NCI-H1436 treated with DMSO at 0.1 percent for 48 hours (cell line): ENCODE measurements around the gene PSG7.
"Not testable (repeated sequence)": the region's sequence is repeated elsewhere in the genome, so short reads cannot be mapped to it uniquely, and the experiment has no call there.

ENCODE experiments used
- DNase-seq: peaks from one replicate; lab custom pipeline; 2025; lab: John Stamatoyannopoulos, UW

Gene PSG7

DNA sequence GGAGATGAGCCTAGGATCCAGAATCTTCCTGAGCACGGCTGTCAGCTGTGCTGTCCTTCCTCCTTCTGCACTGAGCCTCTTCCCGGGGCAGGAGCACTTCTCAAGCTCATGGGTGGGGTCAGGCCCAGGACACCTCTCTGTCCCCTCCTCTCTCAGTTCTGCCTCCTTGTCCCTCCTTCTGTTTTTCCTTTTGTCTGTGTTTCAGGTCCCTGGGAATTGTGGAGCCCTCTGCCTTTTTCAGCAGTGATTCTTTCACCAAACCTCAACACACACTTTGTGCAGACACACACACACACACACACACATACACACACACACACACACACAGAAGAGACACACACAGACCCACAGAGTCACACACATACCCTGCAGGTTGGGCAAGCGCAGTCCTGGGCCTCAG, at the start of gene PSG7:
PSG7 (minus strand) TSS at position 101 of the 400 bp plus-strand sequence. CDS start 131 bp downstream, outside the sequence.
- DNase-seq: not testable (repeated sequence)

DNA sequence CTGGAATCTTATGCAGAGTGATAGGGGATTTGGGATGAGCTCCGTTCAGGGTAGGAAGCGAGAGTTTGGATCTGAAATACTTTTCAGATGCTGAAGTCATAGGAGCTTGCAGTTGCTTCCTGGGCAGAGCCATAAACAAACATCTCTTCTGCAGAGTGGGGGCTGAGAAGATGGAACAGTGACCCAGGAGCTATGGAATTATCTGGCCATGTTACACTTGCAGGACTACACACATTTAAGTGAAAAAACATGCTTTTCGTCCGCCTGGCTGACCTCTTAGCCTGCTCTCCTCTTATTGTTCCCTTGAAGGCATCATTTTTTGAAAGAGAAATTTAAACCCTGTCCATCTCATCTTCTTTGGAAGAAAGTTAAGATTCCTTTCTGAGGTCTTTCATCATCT, 48.6 kb upstream of the PSG7 start:
- DNase-seq: no peak

DNA sequence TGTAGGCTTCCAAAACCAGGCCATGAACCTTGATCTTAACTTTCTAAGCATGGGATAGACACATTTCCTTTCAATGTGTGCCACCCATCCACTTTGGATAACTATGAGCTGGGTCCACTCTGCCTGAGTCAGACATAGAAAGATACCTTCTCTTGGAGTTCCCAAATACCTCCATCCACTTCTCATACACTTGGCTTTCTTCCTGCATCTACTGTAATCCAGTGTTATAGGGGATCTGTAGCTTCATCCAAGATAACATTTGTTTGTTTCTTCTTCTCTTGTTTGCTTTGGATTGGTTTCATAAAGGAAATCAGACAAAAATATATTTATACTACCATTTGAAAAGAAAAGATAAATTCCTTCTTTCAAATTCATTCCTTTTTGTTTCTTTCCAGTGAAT, 45.1 kb upstream of the PSG7 start:
- DNase-seq: not testable (repeated sequence)

DNA sequence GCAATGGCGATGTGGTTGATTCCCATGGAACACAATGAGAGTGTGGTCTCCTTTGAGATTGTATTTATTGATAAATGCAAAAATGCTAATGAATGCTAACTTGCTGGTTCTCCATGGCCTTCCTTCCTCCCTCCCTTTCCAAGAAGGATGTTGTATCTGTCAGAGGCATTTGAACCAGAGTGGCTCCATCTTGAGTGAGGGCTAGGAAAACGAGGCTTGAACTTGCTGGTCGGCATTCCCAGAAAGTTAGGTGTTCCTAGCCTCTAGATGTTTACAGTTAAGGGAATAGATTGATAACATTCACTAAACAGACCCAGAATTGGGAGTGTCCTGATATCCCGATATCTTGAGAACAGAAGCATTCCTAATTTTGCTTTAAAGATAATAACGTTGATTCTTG, 34.4 kb upstream of the PSG7 start:
- not testable (repeated sequence) for DNase-seq

DNA sequence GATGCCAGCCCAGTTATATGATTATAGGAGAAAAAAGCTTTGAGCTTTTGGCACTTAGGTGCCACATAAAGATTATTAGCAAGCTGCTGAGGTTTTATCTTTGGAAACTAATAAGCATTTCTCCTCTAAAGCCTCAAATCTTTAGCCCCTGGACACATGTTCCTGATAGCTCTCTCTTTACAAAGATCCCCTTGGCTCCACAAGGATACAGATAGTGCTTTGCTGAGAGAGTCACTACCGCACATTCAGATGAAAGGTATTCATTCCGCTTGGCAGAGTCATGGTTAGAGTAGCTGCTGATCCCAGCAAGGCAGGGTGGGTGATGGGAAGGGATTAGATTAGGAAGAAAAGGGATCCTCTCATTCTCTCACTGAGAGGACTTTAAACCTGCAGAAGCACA, 28.2 kb upstream of the PSG7 start:
- no peak for DNase-seq

DNA sequence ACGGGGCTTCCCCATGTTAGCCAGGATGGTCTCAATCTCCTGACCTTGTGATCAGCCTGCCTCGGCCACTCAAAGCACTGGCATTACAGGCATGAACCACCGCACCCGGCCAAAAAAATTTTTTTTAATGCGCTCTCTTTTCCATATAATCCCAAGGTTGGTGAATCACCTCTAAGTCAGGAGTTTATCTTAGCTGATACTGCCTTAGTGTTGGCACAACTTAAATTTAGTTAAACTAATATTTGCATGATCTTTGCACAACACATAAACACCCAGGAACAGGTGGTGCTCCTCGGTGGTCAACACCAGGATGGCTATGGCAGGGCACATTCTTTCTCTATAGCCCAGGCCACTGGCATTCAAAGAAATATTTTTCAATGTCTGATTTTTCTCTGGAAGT, 24.1 kb upstream of the PSG7 start:
- no peak for DNase-seq

DNA sequence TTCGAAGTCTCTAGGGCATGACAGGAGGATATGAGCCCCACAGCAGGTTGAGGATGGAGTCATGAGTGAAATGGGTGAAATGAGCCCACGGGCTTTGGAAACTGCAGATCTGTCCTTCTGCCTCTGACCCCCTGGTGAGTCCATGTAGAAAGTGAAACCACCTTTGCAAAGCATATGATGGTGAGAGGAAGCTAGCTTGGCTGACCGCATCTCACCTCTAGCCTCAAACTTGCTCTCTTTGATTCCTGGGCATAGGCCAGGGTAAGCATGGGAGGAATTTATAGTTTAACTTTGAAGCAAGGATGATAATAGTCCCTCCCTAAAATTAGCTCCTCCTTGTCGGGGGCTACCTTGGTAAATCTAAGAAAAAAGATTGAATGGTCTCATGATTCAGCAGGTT, 15.1 kb upstream of the PSG7 start:
- DNase-seq: not testable (repeated sequence)

DNA sequence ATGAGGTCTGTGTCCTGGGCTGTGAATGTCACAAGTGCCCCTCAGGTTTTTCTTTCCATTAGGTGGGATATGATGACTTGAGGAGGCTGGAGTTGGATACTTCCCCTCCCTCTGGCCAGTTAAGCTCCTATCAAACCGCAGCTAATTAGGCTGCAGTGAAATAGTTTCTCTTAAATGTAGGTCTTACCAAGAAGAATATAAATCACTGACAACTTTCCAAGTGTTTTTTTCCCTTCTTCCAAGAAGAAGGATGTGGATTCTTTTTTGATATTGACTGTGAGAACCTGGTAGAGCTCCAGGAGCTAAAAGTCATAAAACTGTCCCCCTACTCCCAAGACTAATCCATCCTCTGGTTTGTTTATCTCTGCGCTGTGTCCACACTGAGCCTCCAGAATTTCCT, 14.5 kb upstream of the PSG7 start:
- DNase-seq: not testable (repeated sequence)

DNA sequence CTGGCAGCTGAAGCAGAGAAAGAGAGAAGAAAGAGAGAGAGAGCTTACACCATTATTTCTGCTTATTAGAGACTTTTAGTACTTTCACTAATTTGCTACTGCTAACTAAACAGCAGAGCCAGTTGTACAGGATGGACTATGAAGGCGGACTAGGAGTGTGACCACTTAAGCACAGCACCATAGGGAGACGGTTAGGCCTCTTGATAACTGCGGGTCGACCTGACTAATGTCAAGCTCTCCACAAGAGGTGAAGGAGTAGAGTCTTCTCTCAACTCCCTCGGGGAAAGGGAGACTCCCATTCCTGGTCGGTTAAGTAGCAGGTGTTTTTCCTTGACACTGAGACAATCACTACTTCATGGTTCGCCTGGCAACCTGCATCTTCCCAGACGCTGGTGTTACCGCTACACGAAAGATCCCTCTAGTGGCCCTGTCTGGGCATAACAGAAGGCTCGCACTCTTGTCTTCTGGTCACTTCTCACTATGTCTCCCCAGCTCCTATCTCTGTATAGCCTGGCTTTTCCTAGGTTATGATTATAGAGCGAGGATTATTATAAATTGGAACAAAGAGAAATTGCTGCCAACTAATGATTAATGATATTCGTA, 5.3 kb upstream of the PSG7 start:
- no peak for DNase-seq

DNA sequence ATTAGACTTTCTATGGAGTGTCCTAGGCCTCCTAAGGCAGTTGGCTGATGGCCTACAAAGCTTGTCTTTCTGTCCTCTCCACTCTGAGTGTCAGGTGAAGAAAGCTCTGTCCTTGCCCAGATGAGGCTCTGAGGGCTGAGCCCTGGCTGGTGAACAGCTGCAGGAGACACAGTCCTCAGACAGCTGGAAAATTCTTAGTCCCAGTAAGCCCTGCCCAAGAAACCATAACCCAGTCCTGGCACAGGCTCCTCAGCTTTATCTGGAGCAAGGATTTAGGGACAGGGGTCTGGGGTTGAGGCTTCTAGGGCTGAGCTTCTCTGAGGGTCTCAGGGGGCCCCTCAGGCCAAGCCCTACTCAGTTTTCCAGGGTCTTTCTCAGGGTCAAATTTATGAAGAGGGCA, 2.3 kb downstream of the PSG7 start:
- not testable (repeated sequence) for DNase-seq

DNA sequence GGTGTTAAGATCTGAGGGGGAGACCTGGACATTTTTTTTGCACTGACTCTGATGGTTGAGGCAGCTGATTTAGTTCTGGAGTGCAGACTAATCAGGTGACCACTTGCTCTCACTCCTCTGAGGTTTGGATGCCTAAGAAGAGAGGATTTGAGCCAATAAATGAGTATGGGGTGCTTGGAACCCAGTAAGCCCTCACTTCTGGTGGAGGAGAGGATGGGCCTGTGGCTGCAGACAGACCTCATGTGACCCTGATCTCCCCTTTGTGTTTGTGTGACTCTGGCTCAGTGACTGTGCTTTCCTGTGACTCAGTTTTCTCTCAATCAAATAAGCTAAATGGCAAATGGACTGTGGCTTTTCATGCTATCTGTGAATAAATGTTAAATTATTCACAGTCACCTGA, 2.8 kb downstream of the PSG7 start:
- DNase-seq: not testable (repeated sequence)

DNA sequence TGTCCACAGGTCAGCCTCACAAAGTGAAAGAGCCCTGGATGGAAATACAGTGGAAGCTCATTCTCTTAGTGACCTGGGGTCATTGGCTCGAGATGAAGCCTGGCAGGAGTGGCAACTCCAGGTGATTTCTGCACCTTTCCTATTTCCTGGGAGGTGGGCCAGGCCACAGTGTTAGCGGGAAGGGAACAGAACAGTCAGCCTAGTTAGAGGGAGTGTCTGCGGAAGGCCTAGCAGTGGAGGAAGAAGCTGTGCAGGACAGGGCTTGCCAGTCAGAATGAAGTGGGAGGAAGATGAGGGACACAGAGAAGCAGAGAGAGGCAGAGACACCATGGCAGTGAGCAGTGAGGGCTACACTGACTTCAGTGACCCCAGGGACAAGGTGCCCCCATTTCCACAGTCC, 3.6 kb downstream of the PSG7 start:
- DNase-seq: not testable (repeated sequence)

DNA sequence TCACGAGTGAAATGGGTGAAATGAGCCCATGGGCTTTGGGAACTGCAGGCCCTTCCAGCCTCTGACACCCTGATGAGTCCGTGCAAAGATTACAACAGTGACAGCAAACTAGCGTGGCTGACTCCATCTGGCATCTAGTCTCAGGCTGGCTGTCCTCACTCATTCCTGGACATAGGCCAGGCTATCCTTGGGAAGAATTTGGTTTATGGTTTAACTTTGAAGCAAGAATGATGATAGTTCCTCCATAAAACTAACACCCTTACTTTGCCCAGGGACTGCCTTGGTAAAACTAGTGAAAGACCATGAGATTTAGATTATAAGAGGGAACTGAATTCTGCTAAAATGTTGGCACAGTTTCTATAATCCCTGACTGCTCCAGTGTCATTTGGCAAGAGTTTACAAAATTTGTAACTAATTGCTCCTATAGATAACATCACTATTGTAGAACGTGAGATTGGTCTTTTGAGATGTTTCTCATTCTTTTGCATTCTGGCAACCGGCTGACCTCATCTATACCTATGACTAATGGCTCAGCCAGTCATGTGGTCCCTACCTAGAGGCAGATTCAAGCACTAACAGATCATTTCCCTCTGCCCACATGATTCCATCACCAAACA, 4.4 kb downstream of the PSG7 start:
- DNase-seq: not testable (repeated sequence)

DNA sequence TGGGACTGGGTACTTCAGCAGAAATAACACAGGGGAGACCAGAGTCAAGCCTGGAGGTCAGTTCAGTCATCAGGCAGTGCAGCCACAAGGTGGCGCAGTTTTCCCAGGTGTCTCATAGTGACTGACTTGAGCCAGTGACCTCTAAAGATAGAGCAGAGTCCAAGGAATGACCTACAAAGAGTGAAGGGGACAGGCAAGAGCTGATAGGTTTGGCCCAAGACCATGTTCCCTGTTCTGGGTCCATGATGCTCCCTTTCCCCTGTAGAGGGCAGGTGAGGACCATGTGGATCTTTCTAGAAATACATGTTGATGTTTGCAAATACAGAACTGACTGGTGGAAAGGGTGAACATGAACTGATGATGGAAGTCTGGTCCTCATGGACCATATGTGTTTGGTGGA, 6.8 kb downstream of the PSG7 start:
- DNase-seq: not testable (repeated sequence)

DNA sequence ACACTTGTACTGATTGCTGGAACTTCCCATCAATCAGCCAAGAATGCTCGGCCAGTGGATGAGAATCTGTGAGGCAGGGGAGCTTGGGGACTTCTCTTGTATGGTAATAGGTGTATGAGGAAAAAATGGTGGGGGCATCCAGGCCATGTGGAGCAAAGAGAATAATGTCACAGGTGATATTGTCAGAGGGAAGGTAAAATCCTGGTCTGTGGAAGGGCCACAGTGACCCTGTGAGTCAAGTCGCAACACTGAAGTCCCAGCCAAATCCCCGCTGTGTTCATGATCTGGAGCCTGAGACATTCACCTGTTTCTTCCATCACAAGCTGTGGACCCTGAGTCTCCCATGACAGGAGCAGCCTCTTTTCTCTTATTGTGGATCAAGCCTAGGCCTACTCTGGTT, 8.1 kb downstream of the PSG7 start:
- no peak for DNase-seq

DNA sequence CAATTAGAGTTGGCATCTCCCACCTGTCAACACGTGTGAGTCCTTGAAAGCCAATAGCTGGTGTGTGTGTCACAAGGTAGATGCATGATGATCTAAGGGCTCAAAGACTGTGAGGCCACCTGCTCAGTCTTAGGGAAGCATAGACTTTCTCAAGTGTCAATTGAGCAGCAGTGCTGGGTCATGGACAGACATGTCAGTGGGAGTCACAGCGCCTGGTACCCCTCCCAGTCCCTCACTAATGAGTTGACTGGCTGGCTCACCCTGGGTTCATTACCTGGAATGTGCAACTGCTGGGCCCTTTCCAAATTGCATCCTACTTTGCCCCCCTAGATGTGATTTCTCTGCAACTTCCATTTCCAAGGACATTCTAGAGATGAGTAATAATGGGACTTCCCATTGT, 10.2 kb downstream of the PSG7 start:
- DNase-seq: no peak

DNA sequence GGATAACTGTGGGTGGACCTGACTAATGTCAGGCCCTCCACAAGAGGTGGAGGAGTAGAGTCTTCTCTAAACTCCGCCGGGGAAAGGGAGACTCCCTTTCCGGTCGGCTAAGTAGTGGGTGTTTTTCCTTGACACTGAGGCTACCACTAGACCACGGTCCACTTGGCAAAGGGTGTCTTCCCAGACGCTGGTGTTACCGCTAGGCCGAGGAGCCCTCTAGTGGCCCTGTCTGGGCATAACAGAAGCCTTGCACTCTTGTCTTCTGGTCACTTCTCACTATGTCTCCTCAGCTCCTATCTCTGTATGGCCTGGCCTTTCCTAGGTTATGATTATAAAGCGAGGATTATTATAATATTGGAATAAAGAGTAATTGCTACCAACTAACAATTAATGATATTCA, 13.9 kb downstream of the PSG7 start:
- not testable (repeated sequence) for DNase-seq

DNA sequence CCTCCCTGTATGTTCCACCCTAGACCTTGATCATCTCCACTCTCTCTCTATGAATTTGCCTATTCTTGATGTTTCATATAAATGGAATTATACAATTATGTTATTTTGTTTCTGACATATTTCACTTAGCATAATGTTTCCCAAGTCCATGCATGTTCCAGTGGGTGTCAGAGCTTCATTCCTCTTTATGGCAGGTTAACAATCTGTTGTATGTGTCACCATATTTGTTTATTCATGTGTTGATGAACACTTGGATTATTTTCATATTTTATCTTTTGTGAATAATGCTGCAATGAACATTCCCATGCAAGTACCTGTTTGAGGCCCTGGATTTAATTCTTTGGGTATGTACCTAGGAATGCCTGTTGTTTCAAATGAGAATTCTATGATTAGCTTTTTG, 16.0 kb downstream of the PSG7 start:
- not testable (repeated sequence) for DNase-seq

DNA sequence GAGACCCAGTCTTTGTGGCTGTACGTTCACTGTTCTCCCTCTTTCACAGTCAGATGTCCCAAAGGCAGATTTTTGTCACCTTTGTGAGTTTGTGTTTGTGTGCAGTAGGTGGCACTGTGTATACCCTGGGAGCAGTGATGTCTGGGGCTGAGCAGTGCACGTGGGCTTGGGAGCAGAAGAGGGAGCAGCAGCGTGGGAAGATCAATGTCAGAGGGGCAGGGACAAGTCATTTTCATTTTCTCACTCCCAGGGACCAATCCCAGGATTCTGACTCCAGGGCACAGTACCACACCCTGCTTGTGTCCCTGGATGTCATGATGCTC, 17.3 kb downstream of the PSG7 start:
- DNase-seq: no peak

DNA sequence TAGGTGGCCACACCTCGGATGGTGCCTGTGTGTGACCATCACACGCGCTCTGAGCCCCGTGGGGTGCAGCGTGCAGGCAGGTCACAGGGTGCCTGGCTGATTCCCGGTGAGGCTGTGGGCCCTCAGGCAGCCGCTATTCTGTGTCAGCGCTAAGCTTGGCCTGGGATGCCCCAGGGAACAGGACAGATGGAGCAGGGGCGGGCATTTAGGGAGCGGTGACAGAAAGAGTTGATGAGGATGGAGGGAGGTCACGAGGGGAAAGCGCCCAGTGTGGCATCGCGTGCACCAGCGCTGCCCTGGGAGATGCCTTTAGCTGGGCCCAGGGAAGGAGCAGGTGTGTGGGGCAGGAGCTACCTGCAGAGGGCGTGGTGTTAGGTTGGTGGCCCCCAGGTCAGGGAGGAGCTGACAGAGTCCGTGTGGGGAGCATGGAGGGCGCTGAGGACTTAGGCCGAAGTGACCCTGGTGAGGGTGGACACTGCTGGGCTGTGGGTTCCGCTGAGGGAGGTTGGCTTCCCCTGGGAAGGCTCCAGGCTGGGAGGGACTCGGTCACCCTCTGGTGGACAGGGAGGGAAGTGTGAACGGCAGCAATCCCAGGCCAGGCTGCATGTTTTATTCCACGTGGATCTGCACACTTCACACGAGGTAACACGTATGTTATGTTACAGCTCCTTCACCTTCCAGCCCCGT, 17.8 kb downstream of the PSG7 start:
- not testable (repeated sequence) for DNase-seq

DNA sequence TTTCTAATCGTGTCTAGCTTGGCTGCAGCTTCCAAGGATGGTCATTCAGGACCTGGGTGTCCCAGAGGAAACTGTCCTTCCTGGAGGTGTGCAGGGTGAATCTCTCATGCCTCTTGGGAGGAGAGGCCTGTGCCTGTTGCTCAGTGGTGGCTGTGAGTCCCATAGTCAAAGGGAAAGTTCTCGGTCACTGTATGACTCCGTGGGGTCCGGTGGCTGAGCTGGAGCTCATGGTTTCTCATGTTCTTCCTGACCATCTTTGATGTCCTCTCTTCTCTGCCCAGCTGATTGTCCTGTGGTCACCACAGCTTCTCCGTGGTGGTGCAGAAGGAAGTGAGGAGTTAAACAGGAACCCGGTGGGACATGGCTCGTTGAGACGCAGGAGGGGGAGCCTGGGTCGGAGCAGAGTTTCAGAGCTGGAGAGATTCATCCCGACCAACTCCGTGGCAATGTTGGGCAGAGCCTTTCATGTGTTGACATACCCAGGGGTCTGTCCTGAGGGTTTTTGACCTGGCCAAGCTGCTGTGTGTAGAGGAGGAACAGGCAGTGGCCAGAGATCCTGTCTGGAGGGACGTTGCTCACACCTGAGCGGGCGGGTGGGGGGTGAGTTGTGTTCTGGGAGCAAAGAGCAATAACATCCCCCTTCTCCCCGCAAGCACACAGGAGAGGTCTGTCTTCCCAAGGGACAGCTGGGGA, 18.5 kb downstream of the PSG7 start:
- DNase-seq: not testable (repeated sequence)

DNA sequence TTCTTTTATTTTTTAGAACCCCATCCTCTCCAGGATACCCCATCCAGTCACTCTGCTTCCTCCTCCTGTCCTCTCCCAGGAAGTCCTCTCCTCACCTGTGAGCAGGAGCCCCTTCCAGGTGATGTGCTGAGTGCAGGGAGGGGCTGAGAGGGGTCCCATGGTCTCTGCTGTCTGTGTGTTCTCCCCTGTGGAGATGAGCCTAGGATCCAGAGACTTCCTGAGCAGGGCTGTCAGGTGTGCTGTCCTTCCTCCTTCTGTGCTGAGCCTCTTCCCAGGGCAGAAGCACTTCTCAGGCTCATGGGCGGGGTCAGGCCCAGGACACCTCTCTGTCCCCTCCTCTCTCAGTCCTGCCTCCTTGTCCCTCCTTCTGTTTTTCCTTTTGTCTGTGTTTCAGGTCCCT, 19.4 kb downstream of the PSG7 start, which contains the start of gene PSG6:
PSG6 (minus strand) TSS at position 261 of the 400 bp plus-strand sequence; CDS start at position 159, 102 bp downstream.
- DNase-seq: not testable (repeated sequence)

DNA sequence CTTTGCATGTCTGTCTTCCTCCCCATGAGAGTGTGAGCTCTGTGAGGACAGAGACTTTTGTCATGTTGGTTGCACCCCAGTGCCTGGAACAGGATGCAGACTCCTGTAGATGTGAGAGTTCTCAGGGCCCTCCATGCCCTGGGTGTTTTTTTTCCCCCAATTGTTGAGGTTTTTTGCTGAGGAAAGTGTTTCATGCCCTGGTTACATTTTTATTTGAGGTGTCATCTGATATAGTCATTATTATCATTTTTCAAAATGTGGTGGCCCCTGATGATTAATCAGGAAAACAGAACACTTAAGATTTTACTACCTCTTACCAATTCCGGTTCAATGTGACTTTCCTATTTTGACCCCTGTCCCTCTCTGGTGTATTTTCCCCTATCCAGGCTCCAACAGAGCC, 20.1 kb downstream of the PSG7 start:
- DNase-seq: not testable (repeated sequence)
